ENCODE measurements around the gene MFN1.

GRCh38 chr3:179308001-179308400 lies 39.5 kb upstream of the MFN1 start:
- TF ChIP-seq POLR2A (IDR thresholded peaks at IDR 0.05) (no peak), CTCF (IDR thresholded peaks at IDR 0.05) (no peak)
